Measurements from ENCODE around the gene BMP7.

- TF ChIP-seq CTCF (IDR thresholded peaks at IDR 0.05) (no peak), POLR2A (IDR thresholded peaks at IDR 0.05) (no peak)
Observed at GRCh38 chr20:57292611-57293010, 26.2 kb upstream of the BMP7 start.
